Coronary artery (tissue), 2 donors: ENCODE results near the gene PLRG1.

Experiments used
- DNase-seq: peaks from one replicate; pipeline ENCODE4 v3.0.0-alpha.2; 2017; ENCODE audit warnings: low spot score
- H3K27ac ChIP-seq, 2 donors: fragments of 200-600 bp; sonication (generic); one replicate each; pipeline ENCODE4 v1.5.1; 2016 to 2019
- H3K4me3 ChIP-seq: fragments of 200-600 bp; sonication (generic); 2 replicates; pipeline ENCODE4 v1.5.1; 2016; ENCODE audit warnings: mild to moderate bottlenecking, moderate library complexity
- TF ChIP-seq, protein P1 (sequence below): fragments of 200-600 bp; sonication (generic); IDR thresholded peaks from one replicate; pipeline ENCODE4 v1.5.1; 2019; ENCODE audit warnings: antibody characterized with exemption

Gene PLRG1

DNA sequence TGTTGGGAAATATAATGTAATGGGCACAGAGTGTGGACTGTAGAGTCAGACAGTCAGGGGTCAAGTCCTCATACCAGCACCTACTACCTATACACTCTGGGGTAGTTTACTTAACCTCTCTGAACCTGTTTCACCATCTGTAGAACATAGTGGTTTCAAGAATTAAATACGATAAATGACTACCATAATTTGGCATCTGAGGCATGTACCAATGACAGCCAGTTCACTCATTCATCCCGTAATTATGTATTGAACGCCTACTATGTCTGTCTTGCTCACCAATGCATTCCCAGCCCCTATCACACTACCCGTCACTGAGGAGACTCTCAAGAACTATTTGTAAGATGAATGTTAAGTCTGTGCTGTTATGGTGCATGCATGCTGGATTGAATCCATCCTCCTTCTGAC is 10.6 kb upstream of the PLRG1 start:
- H3K27ac ChIP-seq: no peak overlapping the region
- TF ChIP-seq, protein P1, sequence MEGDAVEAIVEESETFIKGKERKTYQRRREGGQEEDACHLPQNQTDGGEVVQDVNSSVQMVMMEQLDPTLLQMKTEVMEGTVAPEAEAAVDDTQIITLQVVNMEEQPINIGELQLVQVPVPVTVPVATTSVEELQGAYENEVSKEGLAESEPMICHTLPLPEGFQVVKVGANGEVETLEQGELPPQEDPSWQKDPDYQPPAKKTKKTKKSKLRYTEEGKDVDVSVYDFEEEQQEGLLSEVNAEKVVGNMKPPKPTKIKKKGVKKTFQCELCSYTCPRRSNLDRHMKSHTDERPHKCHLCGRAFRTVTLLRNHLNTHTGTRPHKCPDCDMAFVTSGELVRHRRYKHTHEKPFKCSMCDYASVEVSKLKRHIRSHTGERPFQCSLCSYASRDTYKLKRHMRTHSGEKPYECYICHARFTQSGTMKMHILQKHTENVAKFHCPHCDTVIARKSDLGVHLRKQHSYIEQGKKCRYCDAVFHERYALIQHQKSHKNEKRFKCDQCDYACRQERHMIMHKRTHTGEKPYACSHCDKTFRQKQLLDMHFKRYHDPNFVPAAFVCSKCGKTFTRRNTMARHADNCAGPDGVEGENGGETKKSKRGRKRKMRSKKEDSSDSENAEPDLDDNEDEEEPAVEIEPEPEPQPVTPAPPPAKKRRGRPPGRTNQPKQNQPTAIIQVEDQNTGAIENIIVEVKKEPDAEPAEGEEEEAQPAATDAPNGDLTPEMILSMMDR: no peak
- H3K4me3 ChIP-seq: no peak overlapping the region

DNA sequence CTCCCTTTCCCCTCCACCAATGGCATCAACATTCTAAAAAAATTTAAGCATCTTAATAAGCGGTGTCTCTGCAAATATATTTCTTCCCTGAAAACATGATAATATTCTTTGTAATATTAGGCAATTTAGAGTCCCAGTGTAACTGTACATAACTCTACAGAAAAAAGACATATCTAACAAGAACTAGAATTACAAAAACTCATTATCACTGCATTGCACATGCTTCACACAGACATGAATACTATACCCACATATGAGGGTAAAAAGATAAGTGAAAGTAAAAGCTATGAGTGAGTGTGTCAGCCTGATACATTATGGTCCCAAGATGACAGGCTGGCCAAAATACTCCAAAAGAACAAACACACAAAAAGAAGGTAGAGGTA is 10.2 kb upstream of the PLRG1 start:
- TF ChIP-seq, protein P1: no peak
- no peak overlapping the region for H3K4me3 ChIP-seq
- DNase-seq: no peak
- H3K27ac ChIP-seq: no peak overlapping the region

More for the DNA sequence above, 10.6 kb upstream of the PLRG1 start:
- no peak for DNase-seq

DNA sequence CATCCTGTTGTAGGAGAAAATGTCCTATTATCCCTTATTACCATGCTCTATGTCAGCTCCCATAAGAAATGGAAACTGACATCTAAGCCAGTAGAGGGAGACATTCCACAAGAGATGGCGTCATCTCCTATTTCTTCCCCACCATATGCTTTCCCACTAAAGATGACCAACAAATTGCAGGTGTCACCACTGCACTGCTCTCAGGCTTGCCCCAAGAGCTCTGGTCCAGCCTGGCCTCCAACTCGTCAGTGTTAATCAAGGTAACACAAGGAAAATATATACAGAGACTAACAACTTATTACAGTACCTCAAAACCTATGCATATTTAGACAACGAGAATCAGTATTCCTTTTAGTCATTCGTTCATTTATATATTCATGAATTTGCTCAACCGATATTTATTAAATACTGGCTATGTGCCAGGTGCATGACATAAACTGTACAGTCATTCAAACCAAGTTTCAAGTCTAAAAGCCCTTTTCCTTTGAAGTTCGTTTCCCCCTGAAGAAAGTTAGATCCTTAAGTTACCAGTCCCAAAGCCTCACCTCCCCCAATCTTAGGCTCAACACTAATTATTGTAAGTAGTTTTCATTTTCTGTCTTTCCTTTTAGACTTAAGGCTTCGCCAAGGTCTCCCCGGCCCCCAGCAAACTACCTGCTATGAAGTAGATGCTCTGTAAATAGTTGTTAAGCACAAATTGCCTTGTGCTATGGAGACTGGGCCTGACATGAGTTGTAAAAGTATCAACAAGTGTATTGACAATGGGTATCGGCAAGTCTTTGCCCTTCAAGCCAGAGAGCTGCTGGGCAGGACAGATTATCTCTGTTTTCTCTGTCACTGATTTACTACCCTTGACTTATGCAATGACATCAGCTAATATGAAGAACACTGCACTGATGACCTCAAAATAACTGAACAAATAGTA is 9.6 kb upstream of the PLRG1 start:
- Histone ChIP-seq H3K27ac (no peak overlapping the region), H3K4me3 (no peak overlapping the region)
- TF ChIP-seq, protein P1: no peak
- DNase-seq: no peak

DNA sequence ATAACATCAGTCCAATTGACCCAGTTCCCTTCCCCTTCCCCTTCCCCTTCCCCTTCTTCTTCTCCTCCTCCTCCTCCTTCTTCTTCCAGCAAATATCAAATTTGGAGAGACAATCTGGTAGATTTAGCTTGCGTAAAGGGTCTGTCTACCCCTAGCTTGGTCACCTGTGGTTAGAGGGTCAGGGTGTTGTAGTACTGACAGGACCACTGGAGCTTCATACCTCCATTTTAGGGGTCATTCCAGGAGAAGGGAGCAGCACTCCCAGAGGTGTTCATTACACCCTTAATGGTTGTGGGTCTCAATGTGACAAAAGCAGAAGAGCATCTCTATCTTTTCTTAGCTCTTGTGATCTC is 8.9 kb upstream of the PLRG1 start:
- no peak overlapping the region for H3K4me3 ChIP-seq
- no peak for DNase-seq
- TF ChIP-seq, protein P1: no peak
- no peak overlapping the region for H3K27ac ChIP-seq

DNA sequence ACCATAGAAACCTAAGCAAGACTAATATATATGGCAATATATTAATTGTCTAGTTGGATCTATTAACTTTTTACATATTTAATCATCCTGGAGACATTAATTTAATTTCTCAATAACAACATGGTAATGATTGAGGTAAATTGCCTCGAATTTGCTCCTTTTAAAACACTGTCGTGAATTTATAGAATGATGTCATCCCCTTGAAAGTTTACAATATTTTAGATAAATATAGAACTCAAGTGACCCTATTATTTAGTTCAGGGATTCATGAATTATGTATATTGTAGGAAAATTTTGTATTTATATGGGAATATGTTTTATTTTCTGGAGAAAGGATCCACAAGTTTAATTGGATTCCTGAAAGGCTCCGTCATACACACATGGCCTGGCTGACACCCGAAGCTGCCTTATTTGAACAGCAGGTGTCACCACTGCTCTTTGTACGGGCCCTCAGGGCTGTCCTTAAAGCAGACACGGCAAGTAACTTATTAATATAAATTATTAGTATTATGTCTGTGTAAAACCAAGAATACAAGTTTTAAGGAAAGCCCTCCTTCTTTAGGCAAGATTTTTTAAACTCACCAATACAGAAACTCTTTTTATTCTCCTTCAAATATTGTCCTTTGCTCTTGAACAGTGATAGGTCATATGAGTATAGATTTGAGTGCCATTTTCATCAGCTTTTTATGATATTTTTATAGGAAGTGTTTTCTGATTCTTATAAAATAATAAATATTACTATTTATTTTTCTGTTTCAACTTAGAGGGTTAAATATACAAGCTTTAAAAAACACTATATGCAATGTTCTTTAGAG is 1.9 kb upstream of the PLRG1 start:
- DNase-seq: peak; percentile 79
- Histone ChIP-seq H3K4me3 (no peak overlapping the region), H3K27ac (no peak overlapping the region)
- TF ChIP-seq, protein P1: no peak

DNA sequence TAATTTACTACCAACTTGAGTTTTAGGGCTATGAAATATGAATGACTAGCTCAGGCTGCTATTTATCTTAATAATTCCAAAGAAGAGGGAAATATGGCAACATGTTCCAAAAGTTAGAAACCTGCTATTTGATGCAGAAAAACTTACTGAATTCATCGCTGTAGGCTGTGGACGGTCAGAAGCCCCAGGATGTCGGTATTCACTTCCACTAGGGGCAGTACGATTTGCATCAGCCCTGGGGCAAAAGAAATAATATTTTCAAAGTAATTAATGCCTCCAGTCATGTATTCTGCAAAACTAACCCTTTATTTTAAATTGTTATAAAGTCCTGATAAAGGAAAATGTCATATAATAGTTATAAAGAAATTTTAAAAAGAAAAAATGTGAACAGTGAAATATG is 4.5 kb downstream of the PLRG1 start:
- TF ChIP-seq, protein P1: no peak
- no peak for DNase-seq
- Histone ChIP-seq H3K4me3 (no peak overlapping the region), H3K27ac (no peak overlapping the region)
